GM12878 (cell line): Measurements from ENCODE around the gene HEXIM1. TPM values are rescaled to one million over a fixed set of nuclear protein-coding genes. Genes with fewer than 3 reads are reported as not detected.

Source experiments
- BCL11A ChIP-seq: IDR thresholded peaks from 2 replicates; pipeline ENCODE4 v1.6.1; 2011; ENCODE audit warnings: low read depth, low read length
- CREM ChIP-seq: IDR thresholded peaks from 2 replicates; pipeline ENCODE4 v1.6.1; 2014; ENCODE audit warnings: antibody characterized with exemption, low read depth
- EED ChIP-seq: sonication (generic); IDR thresholded peaks from 2 replicates; pipeline ENCODE4 v1.6.1; 2016; ENCODE audit warnings: antibody characterized with exemption, low read depth
- FOXK2 ChIP-seq: fragments of 450-650 bp; IDR thresholded peaks from 2 replicates; pipeline ENCODE4 v1.6.1; 2017; ENCODE audit warnings: mild to moderate bottlenecking, moderate library complexity
- HCFC1 ChIP-seq: fragments of 150-350 bp; IDR thresholded peaks from 2 replicates; pipeline ENCODE4 v1.6.1; 2014; ENCODE audit warnings: low read length
- MEF2B ChIP-seq: fragments of 450-650 bp; IDR thresholded peaks from 2 replicates; pipeline ENCODE4 v1.6.1; 2018; ENCODE audit warnings: mild to moderate bottlenecking, moderate library complexity; ENCODE audit not compliant: partially characterized antibody, poor library complexity, severe bottlenecking
- MYB ChIP-seq: fragments of 150-350 bp; IDR thresholded peaks from 2 replicates; pipeline ENCODE4 v1.6.1; 2014; ENCODE audit warnings: mild to moderate bottlenecking, low read depth, low read length, borderline replicate concordance
- MYC ChIP-seq: IDR thresholded peaks from 2 replicates; pipeline ENCODE4 v1.6.1; 2011; ENCODE audit warnings: mild to moderate bottlenecking, low read length, moderate library complexity, inconsistent platforms; ENCODE audit not compliant: insufficient read depth, insufficient replicate concordance, insufficient read length, severe bottlenecking
- NFXL1 ChIP-seq: fragments of 450-650 bp; IDR thresholded peaks from 2 replicates; pipeline ENCODE4 v1.6.1; 2017; ENCODE audit warnings: antibody characterized with exemption, mild to moderate bottlenecking, borderline replicate concordance
- PAX5 ChIP-seq: IDR thresholded peaks from 2 replicates; pipeline ENCODE4 v1.6.1; 2011; ENCODE audit warnings: low read depth, low read length, borderline replicate concordance
- POLR2A ChIP-seq: IDR thresholded peaks from 2 replicates; pipeline ENCODE4 v1.6.1; 2011; ENCODE audit warnings: low read depth, mild to moderate bottlenecking, low read length
- RAD51 ChIP-seq: fragments of 450-650 bp; IDR thresholded peaks from 2 replicates; pipeline ENCODE4 v1.6.1; 2016; ENCODE audit warnings: moderate library complexity, mild to moderate bottlenecking, inconsistent platforms
- RCOR1 ChIP-seq: conservative IDR thresholded peaks from 2 replicates; pipeline ENCODE4 v1.6.1; 2012; ENCODE audit warnings: low read depth, low read length, improper control_type of control experiment
- RELA ChIP-seq: fragments of 450-650 bp; IDR thresholded peaks from 2 replicates; pipeline ENCODE4 v1.8.0; 2014; ENCODE audit warnings: borderline replicate concordance; ENCODE audit not compliant: partially characterized antibody
- SP1 ChIP-seq: IDR thresholded peaks from one replicate; pipeline ENCODE4 v1.6.1; 2011; ENCODE audit warnings: low read depth, low read length
- SUPT20H ChIP-seq: IDR thresholded peaks from 2 replicates; pipeline ENCODE4 v1.6.1; 2011; ENCODE audit warnings: low read depth, mild to moderate bottlenecking, low read length, moderate library complexity, borderline replicate concordance; ENCODE audit not compliant: control insufficient read depth
- TCF12 ChIP-seq: IDR thresholded peaks from 2 replicates; pipeline ENCODE4 v1.6.1; 2011; ENCODE audit warnings: low read depth, mild to moderate bottlenecking, low read length
- YY1 ChIP-seq: IDR thresholded peaks from 2 replicates; pipeline ENCODE4 v1.6.1; 2011; ENCODE audit warnings: low read depth, mild to moderate bottlenecking, low read length
- ZNF207 ChIP-seq: fragments of 450-650 bp; IDR thresholded peaks from 2 replicates; pipeline ENCODE4 v1.6.1; 2014; ENCODE audit warnings: antibody characterized with exemption, mild to moderate bottlenecking, borderline replicate concordance
- ZNF274 ChIP-seq: IDR thresholded peaks from one replicate; pipeline ENCODE4 v1.8.0; 2011; ENCODE audit not compliant: insufficient read length, insufficient read depth
- polyA plus RNA-seq, 11 experiments: library from polyadenylated mRNA; depleted of rRNA in 4 of 11; unstranded in 6 of 11; stranded (reverse) in 5 of 11; fragments of >200 nt; fragmentation: Nextera tagmentation in 4 of 11; fragmentation: Illumina TruSeq in 1 of 11; extraction: Ambion mirVana in 4 of 11; extraction: Trizol in 1 of 11; gene quantifications; 1 replicate in 1 of 11; 2 replicates in 10 of 11; pipeline versions ENCODE4 v1.2.1 to v1.2.3, GENCODE V29; 2011 to 2016; ENCODE audit warnings: inconsistent platforms in 2 of 11, missing spikeins in 2 of 11, low read depth in 1 of 11
- total RNA-seq, 4 experiments: library from RNA; depleted of rRNA in 3 of 4; stranded (reverse); fragments of >200 nt in 3 of 4; fragmentation: Illumina TruSeq in 1 of 4; extraction: Trizol in 1 of 4; gene quantifications; 2 replicates each; pipeline versions ENCODE4 v1.2.1 to v1.2.3, GENCODE V29; 2013 to 2021
- TF ChIP-seq, protein P1 (sequence below): IDR thresholded peaks from 2 replicates; pipeline ENCODE4 v1.6.1; 2012; ENCODE audit warnings: low read depth, low read length, improper control_type of control experiment
- TF ChIP-seq, protein P2 (sequence below): IDR thresholded peaks from 2 replicates; pipeline ENCODE4 v1.6.1; 2012; ENCODE audit warnings: improper control_type of control experiment, low read depth, low read length; ENCODE audit not compliant: insufficient replicate concordance
- TF ChIP-seq, protein P3 (sequence below): fragments of 450-650 bp; IDR thresholded peaks from 2 replicates; pipeline ENCODE4 v1.6.1; 2017; ENCODE audit warnings: borderline replicate concordance
- TF ChIP-seq, protein P4 (sequence below): IDR thresholded peaks from 2 replicates; pipeline ENCODE4 v1.6.1; 2011; ENCODE audit warnings: low read depth, low read length, improper control_type of control experiment, borderline replicate concordance

Gene HEXIM1
- total and polyA plus RNA-seq, 10 of the 15 experiments (the other 5 are each of a cell fraction or from before 2014, with no cell fraction given), result 1.9 to 24.1 (median 9.0) TPM

DNA sequence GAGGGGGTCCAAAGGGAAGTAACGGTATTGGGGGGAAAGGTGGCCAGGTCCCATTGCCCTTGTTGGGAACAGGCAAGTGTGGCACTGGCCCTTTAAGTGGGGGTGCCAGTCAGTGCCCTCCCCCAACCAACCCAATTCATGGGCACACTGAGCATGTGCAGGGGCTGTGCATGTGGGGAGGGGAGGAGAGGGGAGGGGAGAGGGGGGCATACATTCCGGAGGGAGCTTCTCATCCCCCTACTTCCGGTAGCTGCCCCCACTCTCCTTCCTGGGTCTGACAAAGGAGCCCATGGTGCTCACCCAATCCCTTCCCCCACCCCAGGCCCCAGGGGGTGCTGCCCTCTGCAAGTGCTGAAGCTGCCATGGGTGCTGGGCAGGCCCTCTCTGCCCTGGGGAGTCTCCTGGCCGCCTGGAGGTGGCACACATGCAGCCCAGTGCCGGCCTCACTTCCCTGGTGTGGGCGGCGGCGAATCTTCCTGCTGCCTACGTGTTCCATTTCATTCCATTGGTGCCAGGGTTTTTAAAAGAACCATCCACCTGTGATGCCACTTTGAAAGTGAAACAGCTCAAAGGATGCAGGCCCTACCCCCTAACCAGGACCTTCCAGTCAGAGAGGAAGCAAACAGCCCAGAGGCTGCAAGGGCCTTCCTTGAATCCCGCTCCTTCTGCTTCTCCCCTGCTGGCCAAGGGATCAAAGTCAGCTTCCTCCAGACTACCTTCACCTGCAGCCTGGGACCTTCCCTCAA lies 24.4 kb downstream of the HEXIM1 start (continued):
- TF ChIP-seq RAD51 (no peak), SUPT20H (no peak), SP1 (no peak), YY1 (no peak), RELA (no peak), CREM (no peak), MYC (no peak), PAX5 (no peak), ZNF207 (no peak), HCFC1 (no peak), MYB (no peak), TCF12 (no peak), ZNF274 (no peak), EED (peak; percentile 69), BCL11A (no peak), FOXK2 (no peak), POLR2A (0 out of 2 replicates have a peak, but pooled peaks have one; percentile 26), MEF2B (no peak), NFXL1 (no peak), RCOR1 (no peak)
- TF ChIP-seq, protein P1, sequence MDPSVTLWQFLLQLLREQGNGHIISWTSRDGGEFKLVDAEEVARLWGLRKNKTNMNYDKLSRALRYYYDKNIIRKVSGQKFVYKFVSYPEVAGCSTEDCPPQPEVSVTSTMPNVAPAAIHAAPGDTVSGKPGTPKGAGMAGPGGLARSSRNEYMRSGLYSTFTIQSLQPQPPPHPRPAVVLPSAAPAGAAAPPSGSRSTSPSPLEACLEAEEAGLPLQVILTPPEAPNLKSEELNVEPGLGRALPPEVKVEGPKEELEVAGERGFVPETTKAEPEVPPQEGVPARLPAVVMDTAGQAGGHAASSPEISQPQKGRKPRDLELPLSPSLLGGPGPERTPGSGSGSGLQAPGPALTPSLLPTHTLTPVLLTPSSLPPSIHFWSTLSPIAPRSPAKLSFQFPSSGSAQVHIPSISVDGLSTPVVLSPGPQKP, result no peak
- TF ChIP-seq, protein P2, sequence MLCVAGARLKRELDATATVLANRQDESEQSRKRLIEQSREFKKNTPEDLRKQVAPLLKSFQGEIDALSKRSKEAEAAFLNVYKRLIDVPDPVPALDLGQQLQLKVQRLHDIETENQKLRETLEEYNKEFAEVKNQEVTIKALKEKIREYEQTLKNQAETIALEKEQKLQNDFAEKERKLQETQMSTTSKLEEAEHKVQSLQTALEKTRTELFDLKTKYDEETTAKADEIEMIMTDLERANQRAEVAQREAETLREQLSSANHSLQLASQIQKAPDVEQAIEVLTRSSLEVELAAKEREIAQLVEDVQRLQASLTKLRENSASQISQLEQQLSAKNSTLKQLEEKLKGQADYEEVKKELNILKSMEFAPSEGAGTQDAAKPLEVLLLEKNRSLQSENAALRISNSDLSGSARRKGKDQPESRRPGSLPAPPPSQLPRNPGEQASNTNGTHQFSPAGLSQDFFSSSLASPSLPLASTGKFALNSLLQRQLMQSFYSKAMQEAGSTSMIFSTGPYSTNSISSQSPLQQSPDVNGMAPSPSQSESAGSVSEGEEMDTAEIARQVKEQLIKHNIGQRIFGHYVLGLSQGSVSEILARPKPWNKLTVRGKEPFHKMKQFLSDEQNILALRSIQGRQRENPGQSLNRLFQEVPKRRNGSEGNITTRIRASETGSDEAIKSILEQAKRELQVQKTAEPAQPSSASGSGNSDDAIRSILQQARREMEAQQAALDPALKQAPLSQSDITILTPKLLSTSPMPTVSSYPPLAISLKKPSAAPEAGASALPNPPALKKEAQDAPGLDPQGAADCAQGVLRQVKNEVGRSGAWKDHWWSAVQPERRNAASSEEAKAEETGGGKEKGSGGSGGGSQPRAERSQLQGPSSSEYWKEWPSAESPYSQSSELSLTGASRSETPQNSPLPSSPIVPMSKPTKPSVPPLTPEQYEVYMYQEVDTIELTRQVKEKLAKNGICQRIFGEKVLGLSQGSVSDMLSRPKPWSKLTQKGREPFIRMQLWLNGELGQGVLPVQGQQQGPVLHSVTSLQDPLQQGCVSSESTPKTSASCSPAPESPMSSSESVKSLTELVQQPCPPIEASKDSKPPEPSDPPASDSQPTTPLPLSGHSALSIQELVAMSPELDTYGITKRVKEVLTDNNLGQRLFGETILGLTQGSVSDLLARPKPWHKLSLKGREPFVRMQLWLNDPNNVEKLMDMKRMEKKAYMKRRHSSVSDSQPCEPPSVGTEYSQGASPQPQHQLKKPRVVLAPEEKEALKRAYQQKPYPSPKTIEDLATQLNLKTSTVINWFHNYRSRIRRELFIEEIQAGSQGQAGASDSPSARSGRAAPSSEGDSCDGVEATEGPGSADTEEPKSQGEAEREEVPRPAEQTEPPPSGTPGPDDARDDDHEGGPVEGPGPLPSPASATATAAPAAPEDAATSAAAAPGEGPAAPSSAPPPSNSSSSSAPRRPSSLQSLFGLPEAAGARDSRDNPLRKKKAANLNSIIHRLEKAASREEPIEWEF, result no peak
- TF ChIP-seq, protein P3, sequence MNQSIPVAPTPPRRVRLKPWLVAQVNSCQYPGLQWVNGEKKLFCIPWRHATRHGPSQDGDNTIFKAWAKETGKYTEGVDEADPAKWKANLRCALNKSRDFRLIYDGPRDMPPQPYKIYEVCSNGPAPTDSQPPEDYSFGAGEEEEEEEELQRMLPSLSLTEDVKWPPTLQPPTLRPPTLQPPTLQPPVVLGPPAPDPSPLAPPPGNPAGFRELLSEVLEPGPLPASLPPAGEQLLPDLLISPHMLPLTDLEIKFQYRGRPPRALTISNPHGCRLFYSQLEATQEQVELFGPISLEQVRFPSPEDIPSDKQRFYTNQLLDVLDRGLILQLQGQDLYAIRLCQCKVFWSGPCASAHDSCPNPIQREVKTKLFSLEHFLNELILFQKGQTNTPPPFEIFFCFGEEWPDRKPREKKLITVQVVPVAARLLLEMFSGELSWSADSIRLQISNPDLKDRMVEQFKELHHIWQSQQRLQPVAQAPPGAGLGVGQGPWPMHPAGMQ, result no peak
- TF ChIP-seq, protein P4, sequence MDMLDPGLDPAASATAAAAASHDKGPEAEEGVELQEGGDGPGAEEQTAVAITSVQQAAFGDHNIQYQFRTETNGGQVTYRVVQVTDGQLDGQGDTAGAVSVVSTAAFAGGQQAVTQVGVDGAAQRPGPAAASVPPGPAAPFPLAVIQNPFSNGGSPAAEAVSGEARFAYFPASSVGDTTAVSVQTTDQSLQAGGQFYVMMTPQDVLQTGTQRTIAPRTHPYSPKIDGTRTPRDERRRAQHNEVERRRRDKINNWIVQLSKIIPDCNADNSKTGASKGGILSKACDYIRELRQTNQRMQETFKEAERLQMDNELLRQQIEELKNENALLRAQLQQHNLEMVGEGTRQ, result no peak
